ENCODE measurements around the gene ANKHD1. TPM values are rescaled to one million over a fixed set of nuclear protein-coding genes. Genes with fewer than 3 reads are reported as not detected.
A peak's percentile ranks its signal among the peaks of the same experiment; 100 is the strongest.

The ANKHD1 gene
- total and polyA plus RNA-seq, 9 of the 15 experiments (the other 6 are each of a cell fraction or from before 2014, with no cell fraction given) = 38.9 to 138 (median 78.7) TPM

DNA sequence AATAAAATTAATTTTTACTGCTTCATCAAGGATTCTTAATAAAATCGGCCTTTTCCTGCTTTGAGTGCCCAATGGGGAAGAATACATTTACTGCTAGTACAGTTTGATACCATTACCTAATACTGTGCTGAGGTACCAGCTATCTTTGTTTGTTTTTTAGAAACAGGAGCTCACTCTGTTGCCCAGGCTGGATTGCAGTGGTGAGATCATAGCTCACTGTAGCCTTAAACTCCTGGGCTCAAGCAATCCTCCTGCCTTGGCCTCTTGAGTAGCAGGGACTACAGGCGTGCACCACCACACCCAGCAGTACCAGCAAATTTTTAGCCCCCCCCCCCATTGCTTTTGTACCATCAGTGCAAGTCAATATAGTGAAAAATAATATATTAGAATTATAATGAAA lies 13.6 kb upstream of the ANKHD1 start:
- H3K4me3 ChIP-seq = no peak overlapping the region
- no peaks in the 10 kb centered on the region for H3K79me2 ChIP-seq (ENCODE audit: control insufficient read depth, insufficient read depth, low read length)
- ATAC-seq (no peak), FAIRE-seq (no peak), DNase-seq (ENCODE audit: extremely low read depth in 1 of 4, low spot score in 3 of 4) (no peak)
- 43% methylated on average over 2 of the region's 2 CpGs for WGBS (ENCODE audit: insufficient coverage, low coverage, missing lambda C conversion rate)
- CTCF ChIA-PET (ENCODE audit: low intra/inter-chr PET ratio) = no interaction called here
- H3K36me3 ChIP-seq (ENCODE audit: control insufficient read depth, insufficient read depth, low read length) = no peaks in the 10 kb centered on the region
- POLR2A ChIA-PET = interaction anchor here (1.1 to 2.5 kb wide), 4 partner anchors 10 to 259 kb away, joined by 3 to 14 read pairs (median 5); partner anchors contain the start of genes ANKHD1, IK and NDUFA2
- intact Hi-C loops (cut with micrococcal nuclease) (no loop called here), in situ Hi-C loops (cut with MboI) (no loop called here)
- H3K27ac ChIP-seq (ENCODE audit: extremely low read depth, low read depth, low read length) = no peak overlapping the region
- no peaks in the 10 kb centered on the region for H3K9me3 ChIP-seq (replicated peaks; ENCODE audit: control insufficient read depth, insufficient read depth, low read depth, low read length)
- no peaks in the 10 kb centered on the region for H3K27me3 ChIP-seq (ENCODE audit: control insufficient read depth in 2 of 2, insufficient read depth in 2 of 2, low read length in 2 of 2)
- H3K9ac ChIP-seq (ENCODE audit: insufficient read depth in 1 of 2, low read depth in 2 of 2, low read length in 2 of 2) = no peak overlapping the region
- no peak overlapping the region for H2AFZ ChIP-seq (ENCODE audit: low read depth, low read length)
- no peak overlapping the region for H3K4me2 ChIP-seq (ENCODE audit: insufficient read depth, low read length)
- no TSS peak for BruUV-seq (replicated peaks)
- H3K4me1 ChIP-seq (replicated peaks in 1 of 2; ENCODE audit: control insufficient read depth in 2 of 2, insufficient read depth in 2 of 2, low read length in 2 of 2) = no peaks in the 10 kb centered on the region; a peak in 1 of 5 replicates
- H4K20me1 ChIP-seq (replicated peaks; ENCODE audit: control insufficient read depth, insufficient read depth, low read length) = no peaks in the 10 kb centered on the region
- TF ChIP-seq MEF2D (tag; conservative IDR thresholded peaks at IDR 0.05; ENCODE audit: low read depth) (no peak), SIN3B (IDR thresholded peaks at IDR 0.05; ENCODE audit: low read depth) (no peak), HDAC8 (tag; IDR thresholded peaks at IDR 0.05) (no peak), ZNF175 (CRISPR knock-in tag; IDR thresholded peaks at IDR 0.05; ENCODE audit: low read depth) (no peak), ZBED1 (IDR thresholded peaks at IDR 0.05) (no peak)
- H3K9me1 ChIP-seq (ENCODE audit: control insufficient read depth, insufficient read depth, low read length) = no peaks in the 10 kb centered on the region

DNA sequence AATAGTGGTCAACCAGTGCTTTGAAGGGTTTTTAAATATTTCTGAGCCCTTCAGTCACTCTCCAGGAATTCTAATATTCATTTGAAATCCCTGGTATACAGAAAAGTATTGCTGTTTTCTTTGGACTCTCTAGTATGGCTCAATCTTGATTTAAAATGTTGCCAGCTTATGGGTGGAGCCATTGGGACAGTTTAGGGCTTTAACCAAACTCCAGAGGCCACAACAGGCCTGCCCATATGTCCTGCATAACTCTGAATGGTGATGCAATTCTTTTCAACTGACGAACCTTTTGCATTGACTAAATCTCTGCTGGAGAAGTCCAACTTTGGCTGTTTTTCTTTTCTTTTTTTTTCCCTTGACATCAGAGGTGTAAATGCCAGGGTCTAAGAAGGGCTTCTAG lies 10.3 kb upstream of the ANKHD1 start:
- FAIRE-seq (no peak), DNase-seq (ENCODE audit: extremely low read depth in 1 of 4, low spot score in 3 of 4) (no peak), ATAC-seq (peak; percentile 73)
- no TSS peak for BruUV-seq (replicated peaks)
- 36% methylated on average over 1 of the region's 1 CpG for WGBS (ENCODE audit: insufficient coverage, low coverage, missing lambda C conversion rate)
- no peaks in the 10 kb centered on the region for H3K27me3 ChIP-seq (ENCODE audit: control insufficient read depth in 2 of 2, insufficient read depth in 2 of 2, low read length in 2 of 2)
- no peaks in the 10 kb centered on the region for H3K9me1 ChIP-seq (ENCODE audit: control insufficient read depth, insufficient read depth, low read length)
- no peak overlapping the region for H3K9ac ChIP-seq (ENCODE audit: insufficient read depth in 1 of 2, low read depth in 2 of 2, low read length in 2 of 2)
- in situ Hi-C loops (cut with MboI) (no loop called here), intact Hi-C loops (cut with micrococcal nuclease) (no loop called here)
- no peak overlapping the region for H3K4me3 ChIP-seq
- H3K4me1 ChIP-seq (replicated peaks in 1 of 2; ENCODE audit: control insufficient read depth in 2 of 2, insufficient read depth in 2 of 2, low read length in 2 of 2) = no peaks in the 10 kb centered on the region; a peak in 1 of 5 replicates
- ChIA-PET CTCF (ENCODE audit: low intra/inter-chr PET ratio) (no interaction called here), POLR2A (interaction anchor here (0.9 kb wide), 1 partner anchor 9 kb away, joined by 3 read pairs; no protein-coding TSS in a partner anchor)
- no peak overlapping the region for H2AFZ ChIP-seq (ENCODE audit: low read depth, low read length)
- H3K4me2 ChIP-seq (ENCODE audit: insufficient read depth, low read length) = no peak overlapping the region
- no peaks in the 10 kb centered on the region for H3K79me2 ChIP-seq (ENCODE audit: control insufficient read depth, insufficient read depth, low read length)
- no peak overlapping the region for H3K27ac ChIP-seq (ENCODE audit: extremely low read depth, low read depth, low read length)
- H3K9me3 ChIP-seq (replicated peaks; ENCODE audit: control insufficient read depth, insufficient read depth, low read depth, low read length) = no peaks in the 10 kb centered on the region
- H4K20me1 ChIP-seq (replicated peaks; ENCODE audit: control insufficient read depth, insufficient read depth, low read length) = no peaks in the 10 kb centered on the region
- H3K36me3 ChIP-seq (ENCODE audit: control insufficient read depth, insufficient read depth, low read length) = no peaks in the 10 kb centered on the region
- TF ChIP-seq RAD51 (IDR thresholded peaks at IDR 0.05; ENCODE audit: borderline replicate concordance, low read depth) = no peak
- no peak for TF ChIP-seq SP1 (CRISPR knock-in tag; IDR thresholded peaks at IDR 0.05)
- TF ChIP-seq, protein P1, sequence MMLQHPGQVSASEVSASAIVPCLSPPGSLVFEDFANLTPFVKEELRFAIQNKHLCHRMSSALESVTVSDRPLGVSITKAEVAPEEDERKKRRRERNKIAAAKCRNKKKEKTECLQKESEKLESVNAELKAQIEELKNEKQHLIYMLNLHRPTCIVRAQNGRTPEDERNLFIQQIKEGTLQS (IDR thresholded peaks at IDR 0.05) = peak; percentile 89
- TF ChIP-seq, protein P1 (CRISPR knock-in tag; conservative IDR thresholded peaks at IDR 0.05) = no peak
- no peak for TF ChIP-seq CEBPG (CRISPR knock-in tag; IDR thresholded peaks at IDR 0.05)
- TF ChIP-seq CEBPG (tag; conservative IDR thresholded peaks at IDR 0.05 in 1 of 2, IDR thresholded peaks at IDR 0.05 in 1 of 2) = peak; percentile 73 to 86
- peak; percentile 35; the same call in 1 of the 2 replicates for TF ChIP-seq CEBPB (tag; IDR thresholded peaks at IDR 0.05)
